Measurements from ENCODE around the gene HSPG2. TPM values are rescaled to one million over a fixed set of nuclear protein-coding genes. Genes with fewer than 3 reads are reported as not detected.

HSPG2 gene
- total RNA-seq, 2 experiments from 2014 or later = 1.6 to 4.7 TPM

GRCh38 chr1:21775985-21776562 is 161.0 kb downstream of the HSPG2 start:
- H3K4me1 ChIP-seq (ENCODE audit: insufficient read depth, low read length, poor library complexity, severe bottlenecking) = peaks cover 37% of the 10 kb centered on the region
- peak overlapping the region; percentile 18 for H3K27ac ChIP-seq (ENCODE audit: low read depth, low read length, poor library complexity, severe bottlenecking)
- no peak overlapping the region for H3K4me2 ChIP-seq (ENCODE audit: low read length)
- no peaks in the 10 kb centered on the region for H3K9me2 ChIP-seq (ENCODE audit: insufficient read depth, low read length)
- ChIA-PET POLR2A (no interaction called here), CTCF (ENCODE audit: unreplicated experiment) (no interaction called here)
- H3K36me3 ChIP-seq (ENCODE audit: insufficient read depth, low read length) = peaks cover 51% of the 10 kb centered on the region
- no peak overlapping the region for H3K4me3 ChIP-seq (ENCODE audit: low read depth, low read length, poor library complexity, severe bottlenecking)
- DNase-seq (ENCODE audit: low spot score) = no peak
- TF ChIP-seq CTCF (conservative IDR thresholded peaks at IDR 0.05; ENCODE audit: low read length) (no peak), EZH2phosphoT487 (IDR thresholded peaks at IDR 0.05; ENCODE audit: borderline replicate concordance, low read depth, low read length) (no peak)
- peaks cover 16% of the 10 kb centered on the region for H4K20me1 ChIP-seq (ENCODE audit: insufficient read depth, low read length)
- H2AFZ ChIP-seq (ENCODE audit: low read length) = no peak overlapping the region
- no peaks in the 10 kb centered on the region for H3K9me3 ChIP-seq (ENCODE audit: low read length)
- peaks cover 100% of the 10 kb centered on the region for H3K79me2 ChIP-seq (ENCODE audit: insufficient read depth, low read depth, low read length)
- intact Hi-C loops (cut with micrococcal nuclease; ENCODE audit: unreplicated experiment) = no loop called here
- TSS peak; percentile 15 for BruUV-seq (replicated peaks)

GRCh38 chr1:21775550-21775914 is 161.6 kb downstream of the HSPG2 start:
- no peak for TF ChIP-seq EZH2phosphoT487 (IDR thresholded peaks at IDR 0.05; ENCODE audit: borderline replicate concordance, low read depth, low read length)
- no peak for TF ChIP-seq CTCF (conservative IDR thresholded peaks at IDR 0.05; ENCODE audit: low read length)
- Histone ChIP-seq H2AFZ (ENCODE audit: low read length) (no peak overlapping the region), H3K9me2 (ENCODE audit: insufficient read depth, low read length) (no peaks in the 10 kb centered on the region), H4K20me1 (ENCODE audit: insufficient read depth, low read length) (peaks cover 16% of the 10 kb centered on the region), H3K4me2 (ENCODE audit: low read length) (no peak overlapping the region), H3K4me3 (ENCODE audit: low read depth, low read length, poor library complexity, severe bottlenecking) (no peak overlapping the region), H3K36me3 (ENCODE audit: insufficient read depth, low read length) (peaks cover 51% of the 10 kb centered on the region), H3K9me3 (ENCODE audit: low read length) (no peaks in the 10 kb centered on the region), H3K4me1 (ENCODE audit: insufficient read depth, low read length, poor library complexity, severe bottlenecking) (peaks cover 33% of the 10 kb centered on the region), H3K27ac (ENCODE audit: low read depth, low read length, poor library complexity, severe bottlenecking) (no peak overlapping the region), H3K79me2 (ENCODE audit: insufficient read depth, low read depth, low read length) (peaks cover 100% of the 10 kb centered on the region)
- intact Hi-C loops (cut with micrococcal nuclease; ENCODE audit: unreplicated experiment) = no loop called here
- BruUV-seq (replicated peaks) = no TSS peak
- no peak for DNase-seq (ENCODE audit: low spot score)
- ChIA-PET CTCF (ENCODE audit: unreplicated experiment) (interaction anchor here (0.6 kb wide), 1 partner anchor 107 kb away, joined by 3 read pairs; no protein-coding TSS in a partner anchor), POLR2A (no interaction called here)

GRCh38 chr1:21774835-21775549 is 162.1 kb downstream of the HSPG2 start:
- BruUV-seq (replicated peaks) = no TSS peak
- H3K4me1 ChIP-seq (ENCODE audit: insufficient read depth, low read length, poor library complexity, severe bottlenecking) = peaks cover 28% of the 10 kb centered on the region
- H3K9me3 ChIP-seq (ENCODE audit: low read length) = no peaks in the 10 kb centered on the region
- peaks cover 100% of the 10 kb centered on the region for H3K79me2 ChIP-seq (ENCODE audit: insufficient read depth, low read depth, low read length)
- H3K36me3 ChIP-seq (ENCODE audit: insufficient read depth, low read length) = peaks cover 50% of the 10 kb centered on the region
- no peak for TF ChIP-seq CTCF (conservative IDR thresholded peaks at IDR 0.05; ENCODE audit: low read length)
- peaks cover 11% of the 10 kb centered on the region for H4K20me1 ChIP-seq (ENCODE audit: insufficient read depth, low read length)
- no peak for DNase-seq (ENCODE audit: low spot score)
- ChIA-PET POLR2A (no interaction called here), CTCF (ENCODE audit: unreplicated experiment) (interaction anchor here (0.6 kb wide), 1 partner anchor 108 kb away, joined by 3 read pairs; no protein-coding TSS in a partner anchor)
- H3K9me2 ChIP-seq (ENCODE audit: insufficient read depth, low read length) = no peaks in the 10 kb centered on the region
- intact Hi-C loops (cut with micrococcal nuclease; ENCODE audit: unreplicated experiment) = no loop called here
- H3K27ac ChIP-seq (ENCODE audit: low read depth, low read length, poor library complexity, severe bottlenecking) = no peak overlapping the region
- H3K4me3 ChIP-seq (ENCODE audit: low read depth, low read length, poor library complexity, severe bottlenecking) = no peak overlapping the region
- H3K4me2 ChIP-seq (ENCODE audit: low read length) = no peak overlapping the region
- H2AFZ ChIP-seq (ENCODE audit: low read length) = no peak overlapping the region
